CD14-positive monocyte (primary cell): ENCODE results near the gene TRMT2A. TPM values are rescaled to one million over a fixed set of nuclear protein-coding genes. Genes with fewer than 3 reads are reported as not detected.
A peak's percentile ranks its signal among the peaks of the same experiment; 100 is the strongest.

Experiments
- DNase-seq, 3 donors: peaks; one replicate each; pipeline ENCODE4 v3.0.0-alpha.2; 2011 to 2022
- H2AFZ ChIP-seq: 2 replicates; pipeline ENCODE4 v1.6.0; 2012; ENCODE audit warnings: mild to moderate bottlenecking, low read depth, low read length, inconsistent platforms; ENCODE audit not compliant: insufficient read depth, poor library complexity, severe bottlenecking
- H3K27ac ChIP-seq, 2 donors: 1 replicate in 1 of 2; 2 replicates in 1 of 2; pipeline ENCODE4 v1.5.1; 2012 to 2013; ENCODE audit warnings: low read length in 2 of 2, control low read depth in 1 of 2, inconsistent platforms in 1 of 2, low read depth in 1 of 2, mild to moderate bottlenecking in 1 of 2
- H3K27me3 ChIP-seq, 2 donors: one replicate each; pipeline versions ENCODE4 v1.6.0 to v1.6.1; 2011 to 2013; ENCODE audit warnings: low read length in 2 of 2; ENCODE audit not compliant: control insufficient read depth in 2 of 2, insufficient read depth in 2 of 2
- H3K36me3 ChIP-seq, 2 donors: replicated peaks in 1 of 2; 1 replicate in 1 of 2; 2 replicates in 1 of 2; pipeline versions ENCODE4 v1.5.1 to v1.6.1; 2012 to 2013; ENCODE audit warnings: low read length in 2 of 2, control low read depth in 1 of 2, inconsistent platforms in 1 of 2, mild to moderate bottlenecking in 1 of 2; ENCODE audit not compliant: insufficient read depth in 2 of 2, control insufficient read depth in 1 of 2
- H3K4me1 ChIP-seq, 2 donors: 1 replicate in 1 of 2; 2 replicates in 1 of 2; pipeline versions ENCODE4 v1.5.1 to v1.6.1; 2012 to 2013; ENCODE audit warnings: low read length in 2 of 2, control low read depth in 1 of 2, inconsistent platforms in 1 of 2, mild to moderate bottlenecking in 1 of 2, moderate library complexity in 1 of 2; ENCODE audit not compliant: insufficient read depth in 2 of 2, control insufficient read depth in 1 of 2
- H3K4me2 ChIP-seq: replicated peaks from 2 replicates; pipeline ENCODE3; 2012; ENCODE audit warnings: low read length, moderate library complexity, mild to moderate bottlenecking; ENCODE audit not compliant: poor library complexity, severe bottlenecking; ENCODE audit errors: extremely low read depth
- H3K4me3 ChIP-seq, 3 experiments: fragments of 200-600 bp in 1 of 3; sonication (generic) in 1 of 3; replicated peaks in 1 of 3; 1 replicate in 2 of 3; 2 replicates in 1 of 3; pipeline ENCODE4 v1.5.1; 2011 to 2013; ENCODE audit warnings: low read length in 3 of 3, mild to moderate bottlenecking in 3 of 3, control low read depth in 2 of 3, low read depth in 2 of 3, inconsistent platforms in 1 of 3, moderate library complexity in 1 of 3
- H3K79me2 ChIP-seq: 2 replicates; pipeline ENCODE4 v1.6.0; 2012; ENCODE audit warnings: mild to moderate bottlenecking, control low read depth, inconsistent platforms, low read length, moderate library complexity; ENCODE audit not compliant: insufficient read depth
- H3K9ac ChIP-seq: 2 replicates; pipeline ENCODE4 v1.6.0; 2017; ENCODE audit warnings: low read length, mild to moderate bottlenecking; ENCODE audit not compliant: insufficient read depth, poor library complexity, severe bottlenecking
- H3K9me3 ChIP-seq, 2 donors: replicated peaks in 1 of 2; 1 replicate in 1 of 2; 2 replicates in 1 of 2; pipeline versions ENCODE4 v1.5.1 to v1.6.1; 2012 to 2013; ENCODE audit warnings: low read length in 2 of 2, control low read depth in 1 of 2; ENCODE audit not compliant: control insufficient read depth in 1 of 2, insufficient read depth in 1 of 2
- H4K20me1 ChIP-seq: 2 replicates; pipeline ENCODE4 v1.6.0; 2012; ENCODE audit warnings: mild to moderate bottlenecking, low read length, control low read depth, moderate library complexity; ENCODE audit not compliant: insufficient read depth
- H3K27ac Mint-ChIP-seq, 7 donors: one replicate each; pipeline ENCODE4 v1.8.0; 2020; ENCODE audit warnings: mild to moderate bottlenecking in 7 of 7, mixed read lengths in 7 of 7, moderate library complexity in 6 of 7, inconsistent platforms in 2 of 7
- H3K27me3 Mint-ChIP-seq, 3 donors: one replicate each; pipeline ENCODE4 v1.8.0; 2021 to 2022; ENCODE audit warnings: low read depth in 3 of 3, mild to moderate bottlenecking in 3 of 3, mixed read lengths in 3 of 3, moderate library complexity in 3 of 3, inconsistent platforms in 1 of 3
- H3K36me3 Mint-ChIP-seq, 2 donors: one replicate each; pipeline ENCODE4 v1.8.0; 2020; ENCODE audit warnings: mixed read lengths in 2 of 2, inconsistent platforms in 1 of 2, mild to moderate bottlenecking in 1 of 2
- H3K4me1 Mint-ChIP-seq: one replicate; pipeline ENCODE4 v1.8.0; 2020; ENCODE audit warnings: mild to moderate bottlenecking, mixed read lengths
- H3K4me3 Mint-ChIP-seq, 2 donors: one replicate each; pipeline ENCODE4 v1.8.0; 2020; ENCODE audit warnings: mild to moderate bottlenecking in 2 of 2, mixed read lengths in 2 of 2, moderate library complexity in 1 of 2
- H3K9me3 Mint-ChIP-seq, 7 donors: one replicate each; pipeline ENCODE4 v1.8.0; 2020 to 2022; ENCODE audit warnings: mixed read lengths in 7 of 7, mild to moderate bottlenecking in 6 of 7, moderate library complexity in 6 of 7, inconsistent platforms in 2 of 7
- whole genome bisulfite sequencing: methylation state at CpG from one replicate; pipeline ENCODE4 v1.1.5; 2013; ENCODE audit warnings: missing lambda C conversion rate; ENCODE audit not compliant: insufficient coverage; 5-methylcytosine and 5-hydroxymethylcytosine counted together
- intact Hi-C, 2 donors: fragments of 100-400 bp; cut with micrococcal nuclease; formaldehyde crosslinking; loops; one replicate each; pipeline versions ENCODE4 v1.15.0 to v1.15.1; 2023
- polyA plus RNA-seq, 3 donors: library from polyadenylated mRNA; depleted of rRNA in 1 of 3; unstranded in 2 of 3; stranded (reverse) in 1 of 3; fragments of 300-500 nt in 2 of 3; fragments of >200 nt in 1 of 3; fragmentation: Illumina TruSeq in 2 of 3; gene quantifications; 1 replicate in 2 of 3; 2 replicates in 1 of 3; pipeline ENCODE4 v1.2.3, GENCODE V29; 2012 to 2021
- TF ChIP-seq, protein P1 (sequence below): fragments of 200-600 bp; IDR thresholded peaks from one replicate; pipeline ENCODE4 v1.8.0; 2022; ENCODE audit warnings: antibody characterized with exemption, mild to moderate bottlenecking

Gene TRMT2A
- polyA plus RNA-seq, 3 donors: 20.1 to 121 (median 23.5) TPM

DNA sequence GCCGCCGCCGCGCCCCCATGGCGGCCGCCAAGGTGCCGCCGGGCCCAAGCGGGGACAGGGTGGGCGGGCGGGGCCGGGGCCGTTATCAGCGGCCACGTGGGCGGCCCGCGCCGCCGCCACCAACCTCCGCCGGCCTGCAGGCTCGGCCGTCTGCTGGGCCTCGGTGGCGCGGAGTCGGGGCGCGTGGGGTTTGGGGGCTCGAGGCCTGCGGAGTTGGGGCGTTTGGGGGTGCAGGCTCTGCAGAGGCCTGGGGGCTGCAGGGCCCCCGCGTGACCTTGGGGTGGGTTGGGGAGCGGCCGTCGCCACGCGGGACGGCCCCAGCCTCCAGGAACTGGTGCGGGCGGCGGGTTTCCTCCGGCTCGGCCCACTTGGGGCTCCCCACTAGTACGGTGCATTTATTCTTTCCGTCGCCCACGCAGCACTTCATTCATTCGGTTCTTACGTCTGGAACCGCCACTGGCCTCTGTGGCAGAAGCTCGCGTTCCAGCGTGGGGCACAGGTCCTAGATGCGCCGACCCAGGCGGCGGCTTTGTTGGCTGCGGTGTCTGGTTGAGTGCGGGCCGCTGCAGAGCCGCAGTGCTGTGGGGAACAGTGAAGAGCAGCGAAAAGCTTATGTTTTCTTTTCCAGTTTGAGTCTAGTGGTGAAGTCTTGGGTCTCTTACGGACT lies 740 bp upstream of the TRMT2A start:
- DNase-seq: no peak
- H3K4me3 ChIP-seq: peak overlapping the region; percentile 49 to 83 (median 70)
- H3K4me1 ChIP-seq: peaks cover 21 to 33% of the 10 kb centered on the region in 2 donors
- peak overlapping the region; percentile 70 for H3K9ac ChIP-seq
- TF ChIP-seq, protein P1, sequence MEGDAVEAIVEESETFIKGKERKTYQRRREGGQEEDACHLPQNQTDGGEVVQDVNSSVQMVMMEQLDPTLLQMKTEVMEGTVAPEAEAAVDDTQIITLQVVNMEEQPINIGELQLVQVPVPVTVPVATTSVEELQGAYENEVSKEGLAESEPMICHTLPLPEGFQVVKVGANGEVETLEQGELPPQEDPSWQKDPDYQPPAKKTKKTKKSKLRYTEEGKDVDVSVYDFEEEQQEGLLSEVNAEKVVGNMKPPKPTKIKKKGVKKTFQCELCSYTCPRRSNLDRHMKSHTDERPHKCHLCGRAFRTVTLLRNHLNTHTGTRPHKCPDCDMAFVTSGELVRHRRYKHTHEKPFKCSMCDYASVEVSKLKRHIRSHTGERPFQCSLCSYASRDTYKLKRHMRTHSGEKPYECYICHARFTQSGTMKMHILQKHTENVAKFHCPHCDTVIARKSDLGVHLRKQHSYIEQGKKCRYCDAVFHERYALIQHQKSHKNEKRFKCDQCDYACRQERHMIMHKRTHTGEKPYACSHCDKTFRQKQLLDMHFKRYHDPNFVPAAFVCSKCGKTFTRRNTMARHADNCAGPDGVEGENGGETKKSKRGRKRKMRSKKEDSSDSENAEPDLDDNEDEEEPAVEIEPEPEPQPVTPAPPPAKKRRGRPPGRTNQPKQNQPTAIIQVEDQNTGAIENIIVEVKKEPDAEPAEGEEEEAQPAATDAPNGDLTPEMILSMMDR: no peak
- H3K4me1 Mint-ChIP-seq: peaks cover 22% of the 10 kb centered on the region
- H3K27ac ChIP-seq: peak overlapping the region; percentile 33 to 70
- H3K9me3 Mint-ChIP-seq: no peaks in the 10 kb centered on the region
- peaks cover 35 to 60% of the 10 kb centered on the region in 2 donors for H3K36me3 Mint-ChIP-seq
- peaks cover 0 to 1% (median 0%) of the 10 kb centered on the region in 3 donors for H3K27me3 Mint-ChIP-seq
- H3K27ac Mint-ChIP-seq: peak overlapping the region; percentile 42 to 89 (median 82)
- peaks cover 38 to 69% of the 10 kb centered on the region in 2 donors for H3K36me3 ChIP-seq
- H3K27me3 ChIP-seq: no peaks in the 10 kb centered on the region
- peak overlapping the region; percentile 82 for H2AFZ ChIP-seq
- intact Hi-C loops: loop anchor here (2.0 to 10.0 kb wide), 5 partner anchors 37 to 380 kb away; partner anchors contain the start of genes TANGO2 (in 2 of the 2), DGCR8 (in 1 of the 2), GNB1L (in 1 of the 2) and KLHL22 (in 1 of the 2)
- peak overlapping the region; percentile 89 for H3K4me2 ChIP-seq
- H3K79me2 ChIP-seq: peaks cover 84% of the 10 kb centered on the region
- peak overlapping the region; percentile 75 to 86 for H3K4me3 Mint-ChIP-seq
- under 1% methylated on average over 65 of the region's 66 CpGs for WGBS
- no peaks in the 10 kb centered on the region for H3K9me3 ChIP-seq
- H4K20me1 ChIP-seq: peaks cover 13% of the 10 kb centered on the region

DNA sequence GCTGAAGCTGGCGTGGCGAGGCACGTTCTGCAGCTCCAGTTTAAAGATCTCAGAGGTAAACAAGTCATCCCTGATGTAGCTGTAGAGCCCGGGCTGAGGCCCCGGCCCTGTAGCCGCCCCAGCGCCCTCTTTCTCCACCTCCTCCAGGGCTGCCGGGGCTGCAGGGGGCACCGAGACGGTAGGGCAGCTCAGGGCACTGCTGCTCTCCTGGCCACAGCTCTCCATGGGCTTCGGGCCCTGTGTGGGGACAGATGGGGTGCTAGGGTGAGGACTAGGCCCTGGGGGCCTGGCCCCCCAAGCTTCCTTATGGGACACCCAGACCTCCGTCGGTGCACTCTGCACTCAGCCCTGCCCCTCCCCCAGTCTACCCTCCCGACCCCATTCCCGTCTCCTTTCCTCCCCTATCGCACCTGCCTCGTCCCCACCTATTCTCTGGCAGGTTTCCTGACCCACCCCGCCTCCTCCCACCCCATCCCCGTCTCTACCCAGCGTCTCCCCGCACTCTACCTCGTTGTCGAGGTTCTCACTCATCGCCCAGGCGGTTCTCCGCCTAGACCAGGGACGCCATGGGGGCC lies 563 bp downstream of the TRMT2A start:
- TF ChIP-seq, protein P1: no peak
- Histone ChIP-seq H4K20me1 (peaks cover 26% of the 10 kb centered on the region), H3K9ac (peak overlapping the region; percentile 95), H2AFZ (peak overlapping the region; percentile 82), H3K9me3 (no peaks in the 10 kb centered on the region), H3K4me3 (peak overlapping the region; percentile 70 to 83 (median 76)), H3K4me2 (peak overlapping the region; percentile 89), H3K27ac (peak overlapping the region; percentile 80 to 98), H3K4me1 (peaks cover 21 to 33% of the 10 kb centered on the region in 2 donors), H3K27me3 (no peaks in the 10 kb centered on the region), H3K79me2 (peaks cover 72% of the 10 kb centered on the region), H3K36me3 (peaks cover 43 to 70% of the 10 kb centered on the region in 2 donors)
- Mint-ChIP-seq H3K9me3 (no peaks in the 10 kb centered on the region), H3K4me1 (peaks cover 22% of the 10 kb centered on the region), H3K27ac (peak overlapping the region; percentile 89 to 97 (median 95)), H3K36me3 (peaks cover 30 to 57% of the 10 kb centered on the region in 2 donors), H3K4me3 (peak overlapping the region; percentile 80 to 90), H3K27me3 (peaks cover 0 to 1% (median 0%) of the 10 kb centered on the region in 3 donors)
- DNase-seq: no peak
- intact Hi-C loops: loop anchor here (2.0 to 10.0 kb wide), 5 partner anchors 36 to 381 kb away; partner anchors contain the start of genes TANGO2 (in 2 of the 2), DGCR8 (in 1 of the 2), GNB1L (in 1 of the 2) and KLHL22 (in 1 of the 2)
- WGBS: 11% methylated on average over 16 of the region's 27 CpGs
